GM20000 (cell line): ENCODE results near the gene HBP1.
A peak's percentile ranks its signal among the peaks of the same experiment; 100 is the strongest.

ENCODE experiments used
- DNase-seq: peaks from one replicate; pipeline ENCODE4 v3.0.0; 2012; ENCODE audit warnings: low spot score
- CTCF ChIP-seq: IDR thresholded peaks from 2 replicates; pipeline ENCODE4 v1.5.1; 2012; ENCODE audit warnings: mild to moderate bottlenecking, control low read depth; ENCODE audit errors: extremely low read depth, missing control alignments

Gene HBP1

GRCh38 chr7:107173691-107174406, 5.0 kb downstream of the HBP1 start:
- peak; percentile 44 for DNase-seq
- no peak for TF ChIP-seq CTCF

GRCh38 chr7:107179326-107180164, 10.7 kb downstream of the HBP1 start:
- no peak for TF ChIP-seq CTCF
- no peak for DNase-seq

GRCh38 chr7:107180378-107180777, 11.6 kb downstream of the HBP1 start:
- no peak for DNase-seq
- no peak for TF ChIP-seq CTCF

GRCh38 chr7:107181172-107181571, 12.4 kb downstream of the HBP1 start:
- no peak for TF ChIP-seq CTCF
- no peak for DNase-seq

GRCh38 chr7:107185716-107186115, 16.9 kb downstream of the HBP1 start:
- no peak for DNase-seq
- no peak for TF ChIP-seq CTCF

- no peak for DNase-seq
These were observed 17.4 kb downstream of the HBP1 start for GRCh38 chr7:107186240-107186639.

More at GRCh38 chr7:107186240-107186639, 17.4 kb downstream of the HBP1 start:
- TF ChIP-seq CTCF: no peak
